Measurements from ENCODE around the gene CDCA4. TPM values are rescaled to one million over a fixed set of nuclear protein-coding genes. Genes with fewer than 3 reads are reported as not detected.
A peak's percentile ranks its signal among the peaks of the same experiment; 100 is the strongest.

Gene CDCA4
- total and polyA plus RNA-seq, 7 experiments from 2014 or later, result 8.0 to 47.8 (median 13.2) TPM

DNA sequence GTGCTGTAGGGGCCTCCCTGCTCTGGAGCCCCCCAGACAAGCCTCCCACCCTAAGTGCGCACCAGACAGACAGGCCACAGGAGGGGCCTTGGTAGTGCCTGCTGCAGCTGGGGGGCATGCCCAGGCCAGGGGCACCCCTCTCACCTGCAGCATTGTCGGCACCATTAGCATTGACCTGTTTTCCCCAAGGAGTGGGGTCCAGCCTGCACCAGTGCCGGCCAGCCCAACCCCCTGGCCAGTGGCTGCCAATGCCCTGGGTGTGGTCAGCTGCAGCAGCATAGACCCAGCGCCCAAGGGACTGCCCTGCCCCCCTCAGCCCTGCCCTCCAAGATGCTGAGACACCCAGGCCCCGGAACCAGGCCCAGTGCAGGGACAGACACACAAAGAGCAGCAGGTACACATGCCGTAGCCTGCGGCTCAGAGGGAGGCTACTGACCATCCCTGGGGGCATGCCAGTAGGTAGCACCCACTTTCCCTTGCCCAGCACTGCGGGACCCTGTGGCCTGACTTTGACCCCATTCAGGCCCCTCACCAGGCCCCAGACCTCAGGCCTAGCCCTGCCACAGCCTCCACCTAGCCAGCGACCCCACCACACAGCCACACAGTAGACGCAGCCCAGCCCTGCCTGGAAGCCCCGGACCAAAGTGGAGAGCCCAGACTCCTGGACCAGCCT lies 43.7 kb downstream of the CDCA4 start:
- no peaks in the 10 kb centered on the region for H3K9me3 Mint-ChIP-seq
- Histone ChIP-seq H3K4me3 (ENCODE audit: low read length) (no peak overlapping the region), H3K27ac (ENCODE audit: low read depth, low read length) (no peak overlapping the region), H3K27me3 (ENCODE audit: control insufficient read depth in 2 of 2, insufficient read depth in 2 of 2, low read length in 2 of 2) (peaks cover 0 to 8% of the 10 kb centered on the region in 2 donors), H3K9me3 (ENCODE audit: control insufficient read depth in 2 of 3, low read length in 3 of 3) (no peaks in the 10 kb centered on the region), H3K36me3 (ENCODE audit: control insufficient read depth in 2 of 3, insufficient read depth in 3 of 3, low read length in 3 of 3) (no peaks in the 10 kb centered on the region), H3K4me1 (ENCODE audit: control insufficient read depth in 2 of 2, insufficient read depth in 2 of 2, low read length in 2 of 2) (peaks cover 0 to 7% of the 10 kb centered on the region in 2 donors)
- intact Hi-C loops (cut with micrococcal nuclease), result loop anchor here in 1 of 2 donors (5.0 kb wide), 1 partner anchor 90 kb away; the partner anchor contains the start of gene GPR132
- peaks cover 8 to 33% (median 16%) of the 10 kb centered on the region in 5 donors for H3K27me3 Mint-ChIP-seq
- H3K36me3 Mint-ChIP-seq, result peaks cover 0 to 3% (median 0%) of the 10 kb centered on the region in 5 donors
- H3K4me1 Mint-ChIP-seq, result peaks cover 5 to 19% (median 13%) of the 10 kb centered on the region in 7 donors
- H3K27ac Mint-ChIP-seq, result no peak overlapping the region
- peak overlapping the region; percentile 36 to 92 (median 84) for H3K4me3 Mint-ChIP-seq
- ChIA-PET CTCF (interaction anchor here (0.6 to 4.6 kb wide), 5 partner anchors 8 to 88 kb away, joined by 3 to 54 read pairs (median 5); partner anchors contain the start of genes CLBA1 and GPR132), POLR2A (no interaction called here)
- ATAC-seq (no peak), DNase-seq (no peak)

DNA sequence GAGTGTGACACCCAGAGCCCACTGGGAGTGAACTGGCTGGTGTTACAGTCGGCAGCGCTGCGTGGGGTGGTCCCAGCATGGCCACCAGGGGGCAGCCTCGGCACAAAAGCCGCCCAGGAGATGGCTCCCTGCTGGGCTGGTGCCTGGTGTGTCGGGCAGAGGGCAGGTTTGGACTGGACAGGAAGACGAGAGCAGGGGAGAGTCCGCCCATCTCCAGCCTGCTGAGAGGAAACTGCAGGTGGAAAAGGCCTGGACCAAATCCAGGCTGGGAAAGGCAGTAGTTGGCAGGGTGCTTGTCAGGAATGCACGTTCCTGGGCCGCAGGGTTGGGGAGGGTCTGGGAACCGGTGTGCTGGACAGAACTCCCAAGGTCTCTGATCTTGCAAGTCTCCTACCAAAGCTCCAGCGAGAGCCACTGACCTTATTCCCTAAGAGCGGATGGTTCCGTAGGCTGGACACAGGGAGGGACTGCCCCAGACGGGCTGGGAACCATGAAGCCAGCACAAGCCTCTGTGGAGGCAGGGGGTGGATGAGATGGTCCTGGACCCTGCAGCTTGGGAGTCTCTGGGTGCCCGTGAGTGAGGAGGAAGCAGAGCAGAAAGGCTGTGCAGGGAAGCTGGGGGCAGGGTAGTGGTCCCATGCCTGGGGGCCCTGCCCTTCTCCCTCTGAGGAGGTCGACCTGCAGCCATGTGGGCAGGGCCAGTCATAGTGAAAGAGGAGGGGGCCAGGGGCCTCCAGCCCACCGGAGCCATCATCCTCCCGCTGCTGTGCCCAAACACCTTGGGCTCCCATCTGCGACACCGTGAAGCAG lies 44.5 kb downstream of the CDCA4 start:
- Histone ChIP-seq H3K4me3 (ENCODE audit: low read length) (no peak overlapping the region), H3K4me1 (ENCODE audit: control insufficient read depth in 2 of 2, insufficient read depth in 2 of 2, low read length in 2 of 2) (peaks cover 0 to 7% of the 10 kb centered on the region in 2 donors), H3K9me3 (ENCODE audit: control insufficient read depth in 2 of 3, low read length in 3 of 3) (no peaks in the 10 kb centered on the region), H3K27me3 (ENCODE audit: control insufficient read depth in 2 of 2, insufficient read depth in 2 of 2, low read length in 2 of 2) (peaks cover 0 to 8% of the 10 kb centered on the region in 2 donors), H3K36me3 (ENCODE audit: control insufficient read depth in 2 of 3, insufficient read depth in 3 of 3, low read length in 3 of 3) (no peaks in the 10 kb centered on the region), H3K27ac (ENCODE audit: low read depth, low read length) (no peak overlapping the region)
- H3K27me3 Mint-ChIP-seq, result peaks cover 8 to 33% (median 16%) of the 10 kb centered on the region in 5 donors
- peaks cover 5 to 19% (median 13%) of the 10 kb centered on the region in 7 donors for H3K4me1 Mint-ChIP-seq
- peak overlapping the region; percentile 41 to 92 (median 72) for H3K4me3 Mint-ChIP-seq
- intact Hi-C loops (cut with micrococcal nuclease), result loop anchor here (1.0 to 5.0 kb wide), 5 partner anchors 45 to 376 kb away; partner anchors contain the start of genes CDCA4 (in 1 of the 2) and GPR132 (in 1 of the 2)
- CTCF ChIA-PET, result interaction anchor here (0.5 to 4.6 kb wide), 6 partner anchors 9 to 89 kb away, joined by 3 to 54 read pairs (median 5); partner anchors contain the start of genes CLBA1 and GPR132
- no peaks in the 10 kb centered on the region for H3K9me3 Mint-ChIP-seq
- ATAC-seq, result peak; percentile 86
- DNase-seq, result peak; percentile 67 to 91 (median 83)
- POLR2A ChIA-PET, result interaction anchor here (1.6 kb wide), 1 partner anchor 70 kb away, joined by 6 read pairs; no protein-coding TSS in a partner anchor
- H3K36me3 Mint-ChIP-seq, result peaks cover 0 to 3% (median 0%) of the 10 kb centered on the region in 5 donors
- H3K27ac Mint-ChIP-seq, result peak overlapping the region in 4 of 9 donors; percentile 3 to 68 (median 33)

DNA sequence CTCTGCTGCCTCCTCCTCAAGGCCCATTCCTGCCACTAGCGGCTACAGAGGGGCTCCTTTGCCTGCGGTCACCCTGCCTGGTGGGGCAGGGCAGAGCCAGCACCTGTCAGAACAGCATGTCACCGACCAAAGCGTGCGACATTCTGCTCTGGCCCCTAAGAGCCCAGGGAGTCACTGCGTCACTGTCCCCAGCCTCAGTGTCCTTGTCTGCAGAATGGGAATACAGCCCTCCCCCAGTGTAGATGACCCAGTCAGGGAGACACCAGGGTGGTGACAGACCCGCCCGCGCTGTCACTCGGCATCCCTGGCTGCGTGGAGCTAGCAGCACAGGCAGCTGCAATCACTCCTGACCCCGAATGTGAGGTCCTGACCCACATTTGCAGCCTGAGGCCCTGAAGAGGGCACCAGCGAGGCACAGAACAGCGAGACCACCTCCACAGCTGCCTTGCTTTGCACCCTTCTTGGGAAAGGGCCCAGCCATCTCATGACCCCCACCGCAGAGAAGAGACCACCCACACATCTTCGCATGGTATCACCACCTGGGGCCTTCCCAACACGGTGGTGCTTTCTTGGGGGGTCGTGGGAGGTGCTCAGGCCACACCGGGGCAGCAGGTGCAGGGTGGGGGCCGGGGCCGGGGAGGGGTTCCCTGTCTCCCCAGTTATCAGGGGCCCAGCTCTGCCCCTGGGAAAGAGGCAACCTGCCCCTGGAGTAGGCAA lies 45.2 kb downstream of the CDCA4 start:
- CTCF ChIA-PET, result interaction anchor here (0.5 to 4.6 kb wide), 8 partner anchors 9 to 90 kb away, joined by 3 to 54 read pairs (median 4); partner anchors contain the start of gene GPR132
- Mint-ChIP-seq H3K36me3 (peaks cover 0 to 3% (median 0%) of the 10 kb centered on the region in 5 donors), H3K27ac (peak overlapping the region in 2 of 9 donors; percentile 23 to 43), H3K4me3 (peak overlapping the region in 4 of 10 donors; percentile 51 to 92 (median 71)), H3K4me1 (peaks cover 5 to 19% (median 13%) of the 10 kb centered on the region in 7 donors), H3K9me3 (no peaks in the 10 kb centered on the region), H3K27me3 (peaks cover 8 to 33% (median 16%) of the 10 kb centered on the region in 5 donors)
- H3K27ac ChIP-seq (ENCODE audit: low read depth, low read length), result no peak overlapping the region
- ATAC-seq, result peak; percentile 7
- H3K4me3 ChIP-seq (ENCODE audit: low read length), result no peak overlapping the region
- POLR2A ChIA-PET, result interaction anchor here (1.6 kb wide), 1 partner anchor 70 kb away, joined by 6 read pairs; no protein-coding TSS in a partner anchor
- no peaks in the 10 kb centered on the region for H3K36me3 ChIP-seq (ENCODE audit: control insufficient read depth in 2 of 3, insufficient read depth in 3 of 3, low read length in 3 of 3)
- peaks cover 0 to 7% of the 10 kb centered on the region in 2 donors for H3K4me1 ChIP-seq (ENCODE audit: control insufficient read depth in 2 of 2, insufficient read depth in 2 of 2, low read length in 2 of 2)
- peaks cover 0 to 8% of the 10 kb centered on the region in 2 donors for H3K27me3 ChIP-seq (ENCODE audit: control insufficient read depth in 2 of 2, insufficient read depth in 2 of 2, low read length in 2 of 2)
- no peaks in the 10 kb centered on the region for H3K9me3 ChIP-seq (ENCODE audit: control insufficient read depth in 2 of 3, low read length in 3 of 3)
- no peak for DNase-seq
- intact Hi-C loops (cut with micrococcal nuclease), result loop anchor here (1.0 to 5.0 kb wide), 5 partner anchors 46 to 377 kb away; partner anchors contain the start of genes CDCA4 (in 1 of the 2) and GPR132 (in 1 of the 2)

DNA sequence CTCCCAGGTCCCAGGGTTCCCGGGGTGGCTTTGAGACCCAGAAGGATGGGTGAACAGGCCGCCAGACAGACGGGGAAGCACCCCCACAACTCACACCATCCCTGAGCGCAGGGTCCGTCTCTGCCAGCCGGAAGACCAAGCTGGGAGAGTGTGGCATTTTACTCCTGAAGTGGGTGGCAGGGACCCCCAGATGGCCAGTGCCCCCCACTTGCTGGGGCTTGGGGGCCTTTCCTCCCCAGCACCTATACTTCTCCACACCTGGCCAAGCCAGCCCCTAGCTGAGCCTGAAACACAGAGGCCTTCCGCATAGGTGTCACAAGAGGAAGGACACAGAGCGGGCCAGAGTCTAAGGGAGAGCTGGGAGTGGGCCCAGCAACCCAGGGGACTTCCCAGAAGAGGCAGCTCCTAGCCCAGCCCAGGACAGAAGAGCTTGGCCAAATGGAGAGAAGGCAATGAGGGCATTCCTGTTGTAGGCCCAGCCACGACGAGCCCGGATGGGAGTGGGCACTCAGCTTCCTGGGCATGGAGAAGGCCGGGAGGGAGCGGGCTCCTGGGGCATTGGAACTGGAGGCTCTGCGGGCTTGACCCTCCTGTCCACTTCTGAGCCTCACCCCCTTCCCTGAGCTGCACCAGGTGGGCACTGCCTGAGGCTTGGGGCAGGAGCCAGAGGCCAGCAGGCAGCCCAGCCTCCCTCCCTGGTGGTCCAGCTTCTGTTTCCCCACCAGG lies 46.1 kb downstream of the CDCA4 start:
- H3K4me1 ChIP-seq (ENCODE audit: control insufficient read depth in 2 of 2, insufficient read depth in 2 of 2, low read length in 2 of 2), result peaks cover 0 to 7% of the 10 kb centered on the region in 2 donors
- no peaks in the 10 kb centered on the region for H3K9me3 ChIP-seq (ENCODE audit: control insufficient read depth in 2 of 3, low read length in 3 of 3)
- DNase-seq, result no peak
- CTCF ChIA-PET, result interaction anchor here (0.6 to 4.6 kb wide), 7 partner anchors 8 to 285 kb away, joined by 3 to 54 read pairs (median 4); no protein-coding TSS in a partner anchor
- H3K27ac ChIP-seq (ENCODE audit: low read depth, low read length), result no peak overlapping the region
- H3K27me3 ChIP-seq (ENCODE audit: control insufficient read depth in 2 of 2, insufficient read depth in 2 of 2, low read length in 2 of 2), result peaks cover 0 to 8% of the 10 kb centered on the region in 2 donors
- H3K4me3 ChIP-seq (ENCODE audit: low read length), result no peak overlapping the region
- Mint-ChIP-seq H3K4me1 (peaks cover 5 to 18% (median 13%) of the 10 kb centered on the region in 7 donors), H3K27me3 (peaks cover 8 to 31% (median 16%) of the 10 kb centered on the region in 5 donors), H3K4me3 (no peak overlapping the region), H3K36me3 (peaks cover 0 to 3% (median 0%) of the 10 kb centered on the region in 5 donors), H3K9me3 (no peaks in the 10 kb centered on the region), H3K27ac (no peak overlapping the region)
- intact Hi-C loops (cut with micrococcal nuclease), result loop anchor here in 1 of 2 donors (5.0 kb wide), 1 partner anchor 92 kb away; the partner anchor contains the start of gene GPR132
- no peaks in the 10 kb centered on the region for H3K36me3 ChIP-seq (ENCODE audit: control insufficient read depth in 2 of 3, insufficient read depth in 3 of 3, low read length in 3 of 3)
- POLR2A ChIA-PET, result interaction anchor here (0.6 to 1.6 kb wide), 3 partner anchors 71 to 112 kb away, joined by 3 to 6 read pairs (median 3); no protein-coding TSS in a partner anchor
- no peak for ATAC-seq

DNA sequence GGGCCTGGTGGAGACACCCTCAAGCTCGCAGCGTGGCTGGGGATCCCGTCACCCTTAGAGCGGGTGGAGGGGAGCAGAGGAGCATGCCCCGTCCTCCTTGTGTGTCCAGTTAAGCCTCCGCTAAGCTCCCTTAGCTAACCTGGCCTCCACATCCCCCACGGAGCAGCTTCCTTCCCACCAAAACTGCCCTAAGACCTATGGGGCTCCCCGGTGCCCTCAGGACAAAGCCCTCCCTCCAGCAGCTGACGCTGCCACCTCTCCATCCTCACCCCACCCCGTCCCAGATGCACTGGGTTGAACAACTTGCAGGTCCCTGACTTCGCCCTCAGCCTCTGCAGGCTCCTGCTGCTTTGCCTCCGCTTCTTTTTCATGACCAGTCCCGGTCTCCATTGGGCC lies 46.7 kb downstream of the CDCA4 start:
- Mint-ChIP-seq H3K27me3 (peaks cover 10 to 26% (median 18%) of the 10 kb centered on the region in 5 donors), H3K4me1 (peaks cover 5 to 15% (median 11%) of the 10 kb centered on the region in 7 donors), H3K36me3 (peaks cover 0 to 3% (median 0%) of the 10 kb centered on the region in 5 donors), H3K9me3 (no peaks in the 10 kb centered on the region), H3K4me3 (no peak overlapping the region), H3K27ac (no peak overlapping the region)
- POLR2A ChIA-PET, result interaction anchor here (0.6 to 1.5 kb wide), 2 partner anchors 47 to 112 kb away, joined by 3 to 6 read pairs; partner anchors contain the start of gene CDCA4
- H3K4me1 ChIP-seq (ENCODE audit: control insufficient read depth in 2 of 2, insufficient read depth in 2 of 2, low read length in 2 of 2), result peaks cover 0 to 7% of the 10 kb centered on the region in 2 donors
- no peaks in the 10 kb centered on the region for H3K9me3 ChIP-seq (ENCODE audit: control insufficient read depth in 2 of 3, low read length in 3 of 3)
- no peak overlapping the region for H3K27ac ChIP-seq (ENCODE audit: low read depth, low read length)
- ATAC-seq (no peak), DNase-seq (peak in 1 of 9 donors; percentile 2)
- CTCF ChIA-PET, result interaction anchor here (1.3 to 4.6 kb wide), 3 partner anchors 44 to 72 kb away, joined by 4 to 54 read pairs (median 4); no protein-coding TSS in a partner anchor
- no peaks in the 10 kb centered on the region for H3K36me3 ChIP-seq (ENCODE audit: control insufficient read depth in 2 of 3, insufficient read depth in 3 of 3, low read length in 3 of 3)
- H3K4me3 ChIP-seq (ENCODE audit: low read length), result no peak overlapping the region
- peaks cover 0 to 8% of the 10 kb centered on the region in 2 donors for H3K27me3 ChIP-seq (ENCODE audit: control insufficient read depth in 2 of 2, insufficient read depth in 2 of 2, low read length in 2 of 2)
- intact Hi-C loops (cut with micrococcal nuclease), result no loop called here
